IMR-90 (cell line): ENCODE results near the gene GGTLC1. TPM values are rescaled to one million over a fixed set of nuclear protein-coding genes. Genes with fewer than 3 reads are reported as not detected.

ENCODE experiments used
- ATAC-seq: fragments of 200-7000 bp; cut with Tn5 transposase; 2 replicates; pipeline ENCODE4 v1.9.1; 2020; ENCODE audit warnings: low read depth, mild to moderate bottlenecking, moderate library complexity
- BruUV-seq: library from RNA; stranded (reverse); fragments of 400-500 nt; replicated peaks from 2 replicates; lab custom pipeline; 2021; lab: Mats Ljungman, UMichigan
- CTCF ChIA-PET: fragments of 300-600 bp; formaldehyde crosslinking; extraction: SDS; loops from one replicate; lab custom pipeline; 2021; ENCODE audit warnings: antibody characterized with exemption; lab: Yijun Ruan, JAX
- POLR2A ChIA-PET: fragments of 300-600 bp; sonication (Branson Sonifier 250); formaldehyde crosslinking; loops from one replicate; lab custom pipeline; 2022; ENCODE audit warnings: antibody characterized with exemption; ENCODE audit not compliant: unreplicated experiment; lab: Charles Lee
- DNase-seq: peaks from one replicate; pipeline ENCODE4 v3.0.0; 2013
- H2AFZ ChIP-seq: replicated peaks from 2 replicates; pipeline ENCODE3; 2013; ENCODE audit warnings: low read length, mild to moderate bottlenecking; ENCODE audit not compliant: poor library complexity
- H2AK5ac ChIP-seq: 2 replicates; pipeline ENCODE4 v1.6.1; 2013; ENCODE audit warnings: low read depth, low read length, inconsistent platforms
- H2AK9ac ChIP-seq: replicated peaks from 2 replicates; pipeline ENCODE3; 2013; ENCODE audit warnings: mild to moderate bottlenecking, low read depth, low read length, moderate library complexity; ENCODE audit not compliant: poor library complexity
- H2BK120ac ChIP-seq: 2 replicates; pipeline ENCODE4 v1.6.1; 2013; ENCODE audit warnings: low read depth, low read length, inconsistent platforms
- H2BK15ac ChIP-seq: 3 replicates; pipeline ENCODE4 v1.6.1; 2013; ENCODE audit warnings: low read depth, low read length, inconsistent platforms
- H2BK20ac ChIP-seq: 2 replicates; pipeline ENCODE4 v1.6.1; 2013; ENCODE audit warnings: low read depth, mild to moderate bottlenecking, inconsistent platforms, low read length, moderate library complexity
- H2BK5ac ChIP-seq: 2 replicates; pipeline ENCODE4 v1.6.1; 2013; ENCODE audit warnings: mild to moderate bottlenecking, low read depth, low read length, inconsistent platforms; ENCODE audit not compliant: poor library complexity, severe bottlenecking
- H3K14ac ChIP-seq: replicated peaks from 2 replicates; pipeline ENCODE4 v1.6.1; 2013; ENCODE audit warnings: low read depth, low read length, inconsistent platforms
- H3K18ac ChIP-seq: 2 replicates; pipeline ENCODE4 v1.6.1; 2013; ENCODE audit warnings: low read depth, low read length, control low read depth
- H3K23ac ChIP-seq: 2 replicates; pipeline ENCODE4 v1.6.1; 2013; ENCODE audit warnings: low read depth, low read length, inconsistent platforms
- H3K27ac ChIP-seq: 2 replicates; pipeline ENCODE4 v1.5.1; 2013; ENCODE audit warnings: mild to moderate bottlenecking, control low read depth, low read length; ENCODE audit not compliant: insufficient read depth
- H3K27me3 ChIP-seq: 2 replicates; pipeline ENCODE4 v1.6.1; 2013; ENCODE audit warnings: low read length; ENCODE audit not compliant: control insufficient read depth, insufficient read depth
- H3K36me3 ChIP-seq: 2 replicates; pipeline ENCODE4 v1.6.1; 2013; ENCODE audit warnings: low read length, mixed read lengths; ENCODE audit not compliant: control insufficient read depth, insufficient read depth
- H3K4ac ChIP-seq: 2 replicates; pipeline ENCODE4 v1.6.1; 2013; ENCODE audit warnings: low read depth, low read length, inconsistent platforms
- H3K4me1 ChIP-seq: 2 replicates; pipeline ENCODE4 v1.6.1; 2013; ENCODE audit warnings: low read length, mixed read lengths; ENCODE audit not compliant: control insufficient read depth, insufficient read depth
- H3K4me2 ChIP-seq: 2 replicates; pipeline ENCODE4 v1.6.1; 2013; ENCODE audit warnings: low read depth, mild to moderate bottlenecking, control low read depth, low read length, moderate library complexity
- H3K4me3 ChIP-seq: 2 replicates; pipeline ENCODE4 v1.5.1; 2013; ENCODE audit warnings: low read depth, mild to moderate bottlenecking, control low read depth, low read length, moderate library complexity; ENCODE audit not compliant: insufficient read depth
- H3K56ac ChIP-seq: 2 replicates; pipeline ENCODE4 v1.6.1; 2013; ENCODE audit warnings: low read length, inconsistent platforms; ENCODE audit not compliant: insufficient read depth; ENCODE audit errors: extremely low read depth
- H3K79me1 ChIP-seq, 2 experiments: 2 replicates each; pipeline ENCODE4 v1.6.1; 2013; ENCODE audit warnings: low read length in 2 of 2, inconsistent platforms in 1 of 2, low read depth in 1 of 2
- H3K9ac ChIP-seq: 2 replicates; pipeline ENCODE4 v1.6.1; 2013; ENCODE audit warnings: low read depth, low read length, control low read depth
- H3K9me1 ChIP-seq: 2 replicates; pipeline ENCODE4 v1.6.1; 2013; ENCODE audit warnings: low read length, inconsistent platforms; ENCODE audit not compliant: insufficient read depth
- H3K9me3 ChIP-seq: 2 replicates; pipeline ENCODE4 v1.6.1; 2013; ENCODE audit warnings: low read length; ENCODE audit not compliant: control insufficient read depth, insufficient read depth
- H4K20me1 ChIP-seq: 2 replicates; pipeline ENCODE4 v1.6.1; 2013; ENCODE audit warnings: low read length, inconsistent platforms; ENCODE audit not compliant: insufficient read depth
- H4K5ac ChIP-seq: 2 replicates; pipeline ENCODE4 v1.6.1; 2013; ENCODE audit warnings: mild to moderate bottlenecking, low read depth, low read length, control low read depth
- H4K8ac ChIP-seq, 2 experiments: 2 replicates each; pipeline ENCODE4 v1.6.1; 2013; ENCODE audit warnings: low read depth in 2 of 2, low read length in 2 of 2, control low read depth in 1 of 2, inconsistent platforms in 1 of 2
- H4K91ac ChIP-seq: 2 replicates; pipeline ENCODE4 v1.6.1; 2013; ENCODE audit warnings: low read depth, low read length, inconsistent platforms; ENCODE audit not compliant: insufficient read depth
- BHLHE40 ChIP-seq: fragments of 150-350 bp; IDR thresholded peaks from 2 replicates; pipeline ENCODE4 v1.6.1; 2016; ENCODE audit warnings: mild to moderate bottlenecking, low read depth, low read length
- CEBPB ChIP-seq: IDR thresholded peaks from 2 replicates; pipeline ENCODE4 v1.6.1; 2012; ENCODE audit warnings: low read depth, low read length, improper control_type of control experiment
- CHD1 ChIP-seq: IDR thresholded peaks from 2 replicates; pipeline ENCODE4 v1.6.1; 2012; ENCODE audit warnings: low read depth, low read length, improper control_type of control experiment
- FOS ChIP-seq: fragments of 150-350 bp; IDR thresholded peaks from 2 replicates; pipeline ENCODE4 v1.6.1; 2016; ENCODE audit warnings: low read depth, low read length
- MAFK ChIP-seq: IDR thresholded peaks from 2 replicates; pipeline ENCODE4 v1.6.1; 2012; ENCODE audit warnings: low read depth, low read length, improper control_type of control experiment
- MAZ ChIP-seq: IDR thresholded peaks from 2 replicates; pipeline ENCODE4 v1.6.1; 2012; ENCODE audit warnings: low read depth, mild to moderate bottlenecking, low read length, improper control_type of control experiment, moderate library complexity, borderline replicate concordance
- MXI1 ChIP-seq: IDR thresholded peaks from 2 replicates; pipeline ENCODE4 v1.6.1; 2012; ENCODE audit warnings: low read depth, mild to moderate bottlenecking, low read length, moderate library complexity, borderline replicate concordance
- NFE2L2 ChIP-seq: fragments of 150-350 bp; IDR thresholded peaks from 2 replicates; pipeline ENCODE4 v1.6.1; 2016; ENCODE audit warnings: low read depth, mild to moderate bottlenecking, low read length
- POLR2A ChIP-seq: IDR thresholded peaks from 2 replicates; pipeline ENCODE4 v1.6.1; 2012; ENCODE audit warnings: mild to moderate bottlenecking, low read depth, low read length
- RAD21 ChIP-seq: IDR thresholded peaks from 2 replicates; pipeline ENCODE4 v1.6.1; 2012; ENCODE audit warnings: low read length, improper control_type of control experiment
- RCOR1 ChIP-seq: IDR thresholded peaks from 2 replicates; pipeline ENCODE4 v1.6.1; 2012; ENCODE audit warnings: mild to moderate bottlenecking, low read length, improper control_type of control experiment; ENCODE audit not compliant: insufficient replicate concordance
- RFX5 ChIP-seq: IDR thresholded peaks from 2 replicates; pipeline ENCODE4 v1.8.0; 2012; ENCODE audit warnings: low read depth, mild to moderate bottlenecking, low read length, moderate library complexity
- SMC3 ChIP-seq: fragments of 150-350 bp; IDR thresholded peaks from 2 replicates; pipeline ENCODE4 v1.6.1; 2016; ENCODE audit warnings: low read depth, mild to moderate bottlenecking, antibody characterized with exemption, low read length, moderate library complexity
- WGBS, 2 experiments: methylation state at CpG; one replicate each; pipeline versions ENCODE4 v1.1.5 to v1.1.7; 2013; ENCODE audit warnings: missing lambda C conversion rate in 2 of 2; ENCODE audit not compliant: insufficient read length in 1 of 2; ENCODE audit errors: extremely low coverage in 2 of 2; 5-methylcytosine and 5-hydroxymethylcytosine counted together
- dilution Hi-C: fragments of 300-500 bp; cut with HindIII; formaldehyde crosslinking; loops from one replicate; pipeline ENCODE4 v1.14.3; 2018; ENCODE audit warnings: low sequenced_read_pairs; ENCODE audit not compliant: unreplicated experiment
- in situ Hi-C: fragments of 300-500 bp; cut with MboI; formaldehyde crosslinking; loops from 3 replicates; pipeline ENCODE4 v1.14.3; 2019; ENCODE audit warnings: low sequenced_read_pairs, inconsistent platforms, mixed read lengths
- intact Hi-C: fragments of 100-400 bp; cut with micrococcal nuclease; formaldehyde crosslinking; loops from 2 replicates; pipeline ENCODE4 v1.10.0; 2022
- polyA plus RNA-seq, 3 experiments: library from polyadenylated mRNA; depleted of rRNA; stranded (reverse); fragments of >200 nt; gene quantifications; 2 replicates each; pipeline ENCODE4 v1.2.3, GENCODE V29; 2012; ENCODE audit warnings: low replicate concordance in 1 of 3
- total RNA-seq: library from RNA; depleted of rRNA; stranded (reverse); fragments of >200 nt; gene quantifications from 2 replicates; pipeline ENCODE4 v1.2.3, GENCODE V29; 2012
- TF ChIP-seq, protein P1 (sequence below): conservative IDR thresholded peaks from 2 replicates; pipeline ENCODE4 v1.5.1; 2012; ENCODE audit warnings: mild to moderate bottlenecking, low read depth, low read length, improper control_type of control experiment
- TF ChIP-seq, protein P2 (sequence below): fragments of 150-350 bp; IDR thresholded peaks from 2 replicates; pipeline ENCODE4 v1.6.1; 2016; ENCODE audit warnings: low read depth, mild to moderate bottlenecking, low read length, moderate library complexity, borderline replicate concordance
- TF ChIP-seq, protein P3 (sequence below): fragments of 150-350 bp; IDR thresholded peaks from 2 replicates; pipeline ENCODE4 v1.6.1; 2017; ENCODE audit warnings: mild to moderate bottlenecking, antibody characterized with exemption, low read length, low read depth

GGTLC1 gene
- total and polyA plus RNA-seq, 2 of the 4 experiments (the other 2 are of a cell fraction): not detected

- no peak overlapping the region for H2BK120ac ChIP-seq
- in situ Hi-C loops (loop anchor here (10.0 kb wide), 1 partner anchor 334 kb away; no protein-coding TSS in a partner anchor), dilution Hi-C loops (no loop called here), intact Hi-C loops (loop anchor here (5.0 kb wide), 1 partner anchor 202 kb away; no protein-coding TSS in a partner anchor)
- H3K9me1 ChIP-seq: peaks cover 3% of the 10 kb centered on the region; the same call in 1 of the 2 replicates
- H2BK20ac ChIP-seq: no peak overlapping the region
- no peaks in the 10 kb centered on the region for H3K79me1 ChIP-seq
- no peaks in the 10 kb centered on the region; the same call in 1 of the 2 replicates for H3K27me3 ChIP-seq
- H3K4me2 ChIP-seq: no peak overlapping the region
- BruUV-seq: no TSS peak
- WGBS, 2 experiments: 46% methylated on average over 3 of the region's 4 CpGs; no CpG with 5 or more reads in 1 of the 2 experiments
- H3K23ac ChIP-seq: no peak overlapping the region
- no peak overlapping the region for H3K4ac ChIP-seq
- no peak overlapping the region for H2BK15ac ChIP-seq
- no peak overlapping the region for H3K27ac ChIP-seq
- H2BK5ac ChIP-seq: no peak overlapping the region
- no peak overlapping the region for H4K91ac ChIP-seq
- no peak overlapping the region for H4K8ac ChIP-seq
- H2AK9ac ChIP-seq: no peak overlapping the region
- no peak overlapping the region for H2AFZ ChIP-seq
- H3K14ac ChIP-seq: no peak overlapping the region
- CTCF ChIA-PET: no interaction called here
- POLR2A ChIA-PET: no interaction called here
- H3K36me3 ChIP-seq: no peaks in the 10 kb centered on the region
- H3K4me3 ChIP-seq: no peak overlapping the region
- ATAC-seq (no peak), DNase-seq (no peak)
- no peak for TF ChIP-seq RCOR1
- no peak for TF ChIP-seq RAD21
- no peak for TF ChIP-seq SMC3
- no peak for TF ChIP-seq MAFK
- TF ChIP-seq, protein P1, sequence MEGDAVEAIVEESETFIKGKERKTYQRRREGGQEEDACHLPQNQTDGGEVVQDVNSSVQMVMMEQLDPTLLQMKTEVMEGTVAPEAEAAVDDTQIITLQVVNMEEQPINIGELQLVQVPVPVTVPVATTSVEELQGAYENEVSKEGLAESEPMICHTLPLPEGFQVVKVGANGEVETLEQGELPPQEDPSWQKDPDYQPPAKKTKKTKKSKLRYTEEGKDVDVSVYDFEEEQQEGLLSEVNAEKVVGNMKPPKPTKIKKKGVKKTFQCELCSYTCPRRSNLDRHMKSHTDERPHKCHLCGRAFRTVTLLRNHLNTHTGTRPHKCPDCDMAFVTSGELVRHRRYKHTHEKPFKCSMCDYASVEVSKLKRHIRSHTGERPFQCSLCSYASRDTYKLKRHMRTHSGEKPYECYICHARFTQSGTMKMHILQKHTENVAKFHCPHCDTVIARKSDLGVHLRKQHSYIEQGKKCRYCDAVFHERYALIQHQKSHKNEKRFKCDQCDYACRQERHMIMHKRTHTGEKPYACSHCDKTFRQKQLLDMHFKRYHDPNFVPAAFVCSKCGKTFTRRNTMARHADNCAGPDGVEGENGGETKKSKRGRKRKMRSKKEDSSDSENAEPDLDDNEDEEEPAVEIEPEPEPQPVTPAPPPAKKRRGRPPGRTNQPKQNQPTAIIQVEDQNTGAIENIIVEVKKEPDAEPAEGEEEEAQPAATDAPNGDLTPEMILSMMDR: no peak
- TF ChIP-seq, protein P2, sequence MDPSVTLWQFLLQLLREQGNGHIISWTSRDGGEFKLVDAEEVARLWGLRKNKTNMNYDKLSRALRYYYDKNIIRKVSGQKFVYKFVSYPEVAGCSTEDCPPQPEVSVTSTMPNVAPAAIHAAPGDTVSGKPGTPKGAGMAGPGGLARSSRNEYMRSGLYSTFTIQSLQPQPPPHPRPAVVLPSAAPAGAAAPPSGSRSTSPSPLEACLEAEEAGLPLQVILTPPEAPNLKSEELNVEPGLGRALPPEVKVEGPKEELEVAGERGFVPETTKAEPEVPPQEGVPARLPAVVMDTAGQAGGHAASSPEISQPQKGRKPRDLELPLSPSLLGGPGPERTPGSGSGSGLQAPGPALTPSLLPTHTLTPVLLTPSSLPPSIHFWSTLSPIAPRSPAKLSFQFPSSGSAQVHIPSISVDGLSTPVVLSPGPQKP: no peak
- TF ChIP-seq, protein P3, sequence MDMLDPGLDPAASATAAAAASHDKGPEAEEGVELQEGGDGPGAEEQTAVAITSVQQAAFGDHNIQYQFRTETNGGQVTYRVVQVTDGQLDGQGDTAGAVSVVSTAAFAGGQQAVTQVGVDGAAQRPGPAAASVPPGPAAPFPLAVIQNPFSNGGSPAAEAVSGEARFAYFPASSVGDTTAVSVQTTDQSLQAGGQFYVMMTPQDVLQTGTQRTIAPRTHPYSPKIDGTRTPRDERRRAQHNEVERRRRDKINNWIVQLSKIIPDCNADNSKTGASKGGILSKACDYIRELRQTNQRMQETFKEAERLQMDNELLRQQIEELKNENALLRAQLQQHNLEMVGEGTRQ: no peak
- TF ChIP-seq CHD1: no peak
- no peak for TF ChIP-seq MAZ
- TF ChIP-seq CEBPB: no peak
- TF ChIP-seq RFX5: no peak
- no peak for TF ChIP-seq NFE2L2
- TF ChIP-seq BHLHE40: no peak
- TF ChIP-seq FOS: no peak
- no peak for TF ChIP-seq MXI1
- TF ChIP-seq POLR2A: no peak
- no peak overlapping the region for H3K56ac ChIP-seq
- no peaks in the 10 kb centered on the region for H3K4me1 ChIP-seq
- H3K9me3 ChIP-seq: no peaks in the 10 kb centered on the region
- H3K9ac ChIP-seq: no peak overlapping the region
- no peak overlapping the region for H2AK5ac ChIP-seq
- no peak overlapping the region for H4K5ac ChIP-seq
- no peaks in the 10 kb centered on the region for H4K20me1 ChIP-seq
- H3K18ac ChIP-seq: no peak overlapping the region
Measured at GRCh38 chr20:23998844-23999243, 10.3 kb upstream of the GGTLC1 start.
